AG04450 (cell line): ENCODE results near the gene POC1A. TPM values are rescaled to one million over a fixed set of nuclear protein-coding genes. Genes with fewer than 3 reads are reported as not detected.

Experiments used
- CTCF ChIA-PET: fragments of 300-600, 350-600 bp; formaldehyde crosslinking; extraction: SDS; loops from one replicate; lab custom pipeline; 2022; ENCODE audit warnings: antibody characterized with exemption, inconsistent platforms; lab: Charles Lee
- POLR2A ChIA-PET: fragments of 350-600 bp; formaldehyde crosslinking; extraction: SDS; loops from one replicate; lab custom pipeline; 2021; ENCODE audit warnings: antibody characterized with exemption, inconsistent platforms; lab: Yijun Ruan, JAX
- DNase-seq: peaks from one replicate; pipeline ENCODE4 v3.0.0-alpha.2; 2011; ENCODE audit warnings: low read depth, low spot score
- H3K27ac ChIP-seq: one replicate; pipeline ENCODE4 v1.5.1; 2012; ENCODE audit warnings: low read depth, low read length, control low read depth
- H3K27me3 ChIP-seq: one replicate; pipeline ENCODE4 v1.6.0; 2012; ENCODE audit warnings: low read length; ENCODE audit not compliant: control insufficient read depth, insufficient read depth
- H3K4me3 ChIP-seq: 2 replicates; pipeline ENCODE4 v1.5.1; 2011; ENCODE audit warnings: mild to moderate bottlenecking, low read depth, low read length, control low read depth
- H3K9me3 ChIP-seq: 2 replicates; pipeline ENCODE4 v1.5.1; 2012; ENCODE audit warnings: low read length; ENCODE audit not compliant: control insufficient read depth, insufficient read depth
- polyA plus RNA-seq: library from polyadenylated mRNA; depleted of rRNA; stranded (reverse); fragments of >200 nt; gene quantifications from 2 replicates; pipeline ENCODE4 v1.2.3, GENCODE V29; 2011
- TF ChIP-seq, protein P1 (sequence below): IDR thresholded peaks from 2 replicates; pipeline ENCODE4 v1.5.1; 2011; ENCODE audit warnings: low read depth, low read length, control low read depth, inconsistent platforms

POC1A gene
- polyA plus RNA-seq, 1 experiment = 4.1 TPM

DNA sequence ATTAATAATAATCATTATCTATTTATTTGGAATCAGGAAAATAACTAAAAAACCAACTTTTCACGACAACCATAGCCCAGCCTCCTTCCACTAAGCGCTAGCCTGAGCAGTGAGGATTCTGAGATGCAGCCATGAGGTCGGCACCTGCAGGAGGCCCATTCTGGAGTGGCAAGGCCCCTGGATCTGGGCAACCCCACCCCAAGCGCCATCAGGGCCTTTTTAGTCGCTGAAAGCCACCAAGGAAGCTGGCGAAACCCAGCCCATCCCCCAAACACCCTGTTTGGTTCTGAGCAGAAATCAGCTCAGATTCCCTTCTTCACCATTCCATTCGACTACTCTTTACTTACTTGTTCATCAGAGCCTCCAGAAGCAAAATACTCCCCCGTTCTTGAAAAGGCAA lies 29.5 kb downstream of the POC1A start:
- no peak for DNase-seq
- H3K4me3 ChIP-seq = no peak overlapping the region
- no peak overlapping the region for H3K27ac ChIP-seq
- TF ChIP-seq, protein P1, sequence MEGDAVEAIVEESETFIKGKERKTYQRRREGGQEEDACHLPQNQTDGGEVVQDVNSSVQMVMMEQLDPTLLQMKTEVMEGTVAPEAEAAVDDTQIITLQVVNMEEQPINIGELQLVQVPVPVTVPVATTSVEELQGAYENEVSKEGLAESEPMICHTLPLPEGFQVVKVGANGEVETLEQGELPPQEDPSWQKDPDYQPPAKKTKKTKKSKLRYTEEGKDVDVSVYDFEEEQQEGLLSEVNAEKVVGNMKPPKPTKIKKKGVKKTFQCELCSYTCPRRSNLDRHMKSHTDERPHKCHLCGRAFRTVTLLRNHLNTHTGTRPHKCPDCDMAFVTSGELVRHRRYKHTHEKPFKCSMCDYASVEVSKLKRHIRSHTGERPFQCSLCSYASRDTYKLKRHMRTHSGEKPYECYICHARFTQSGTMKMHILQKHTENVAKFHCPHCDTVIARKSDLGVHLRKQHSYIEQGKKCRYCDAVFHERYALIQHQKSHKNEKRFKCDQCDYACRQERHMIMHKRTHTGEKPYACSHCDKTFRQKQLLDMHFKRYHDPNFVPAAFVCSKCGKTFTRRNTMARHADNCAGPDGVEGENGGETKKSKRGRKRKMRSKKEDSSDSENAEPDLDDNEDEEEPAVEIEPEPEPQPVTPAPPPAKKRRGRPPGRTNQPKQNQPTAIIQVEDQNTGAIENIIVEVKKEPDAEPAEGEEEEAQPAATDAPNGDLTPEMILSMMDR = no peak
- H3K27me3 ChIP-seq = no peaks in the 10 kb centered on the region
- CTCF ChIA-PET = interaction anchor here (0.6 to 8.5 kb wide), 4 partner anchors 18 to 121 kb away, joined by 3 to 142 read pairs (median 4); no protein-coding TSS in a partner anchor
- POLR2A ChIA-PET = interaction anchor here (0.9 kb wide), 1 partner anchor 68 kb away, joined by 3 read pairs; no protein-coding TSS in a partner anchor
- H3K9me3 ChIP-seq = peaks cover 5% of the 10 kb centered on the region; the same call in 1 of the 2 replicates

DNA sequence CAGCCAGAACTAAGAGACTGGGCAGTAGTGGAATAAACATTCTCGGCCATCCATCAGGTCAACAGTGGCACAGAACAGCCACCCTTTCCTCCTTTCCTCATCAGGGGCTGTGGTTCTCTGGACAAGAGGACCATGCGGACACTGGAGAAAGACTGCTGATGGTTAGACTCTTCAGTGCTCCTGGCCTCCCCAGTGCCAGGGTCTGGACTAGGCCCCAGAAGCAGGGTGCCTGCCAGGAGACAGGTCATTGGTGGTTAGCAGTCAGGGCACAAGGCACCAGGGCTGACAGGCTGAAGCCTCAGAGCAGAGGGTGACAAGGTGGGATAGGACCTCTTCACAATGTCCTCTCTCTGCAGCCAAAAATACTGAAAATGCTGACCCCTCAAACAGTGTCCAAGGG lies 30.1 kb downstream of the POC1A start:
- no peak for DNase-seq
- ChIA-PET CTCF (interaction anchor here (0.7 to 8.5 kb wide), 11 partner anchors 9 to 126 kb away, joined by 3 to 142 read pairs (median 4); no protein-coding TSS in a partner anchor), POLR2A (no interaction called here)
- no peak overlapping the region for H3K27ac ChIP-seq
- no peak overlapping the region for H3K4me3 ChIP-seq
- TF ChIP-seq, protein P1 = no peak
- peaks cover 5% of the 10 kb centered on the region; the same call in 1 of the 2 replicates for H3K9me3 ChIP-seq
- no peaks in the 10 kb centered on the region for H3K27me3 ChIP-seq

DNA sequence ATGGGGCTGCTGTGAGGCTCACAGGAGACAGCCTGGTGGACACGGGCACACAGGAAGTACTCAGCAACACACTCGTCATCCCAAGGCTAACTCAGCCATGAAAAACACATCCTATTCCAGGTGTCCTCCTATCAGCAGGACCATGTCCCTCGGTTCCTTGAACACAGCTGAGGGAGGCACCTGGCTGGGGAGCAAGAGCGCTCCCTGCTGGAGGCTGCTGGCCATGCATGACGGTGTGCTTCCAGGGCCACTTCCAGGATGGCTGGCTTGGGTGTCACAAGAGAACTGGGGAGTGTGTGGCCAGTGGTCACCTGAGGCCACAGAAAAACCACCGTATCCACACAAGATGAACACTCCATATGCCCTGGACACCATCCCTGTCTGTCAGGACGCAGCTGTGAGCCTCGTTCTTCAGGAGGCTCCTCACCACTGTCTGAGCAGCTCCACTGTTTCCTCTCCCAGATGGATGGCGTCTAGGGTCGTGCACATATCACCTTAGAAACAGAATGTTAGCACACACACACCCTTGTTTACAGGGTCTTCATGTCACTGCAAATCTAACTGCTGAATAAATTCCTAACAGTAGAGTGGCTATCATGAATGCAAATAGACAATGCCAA lies 31.0 kb downstream of the POC1A start:
- ChIA-PET CTCF (interaction anchor here (0.6 to 8.5 kb wide), 14 partner anchors 9 to 170 kb away, joined by 3 to 142 read pairs (median 3); no protein-coding TSS in a partner anchor), POLR2A (interaction anchor here (1.0 kb wide), 1 partner anchor 127 kb away, joined by 4 read pairs; the partner anchor contains the start of gene RPL29)
- peak; percentile 24 for DNase-seq
- H3K27ac ChIP-seq = no peak overlapping the region
- H3K9me3 ChIP-seq = peaks cover 5% of the 10 kb centered on the region; the same call in 1 of the 2 replicates
- no peak overlapping the region for H3K4me3 ChIP-seq
- TF ChIP-seq, protein P1 = peak; percentile 98
- no peaks in the 10 kb centered on the region for H3K27me3 ChIP-seq

DNA sequence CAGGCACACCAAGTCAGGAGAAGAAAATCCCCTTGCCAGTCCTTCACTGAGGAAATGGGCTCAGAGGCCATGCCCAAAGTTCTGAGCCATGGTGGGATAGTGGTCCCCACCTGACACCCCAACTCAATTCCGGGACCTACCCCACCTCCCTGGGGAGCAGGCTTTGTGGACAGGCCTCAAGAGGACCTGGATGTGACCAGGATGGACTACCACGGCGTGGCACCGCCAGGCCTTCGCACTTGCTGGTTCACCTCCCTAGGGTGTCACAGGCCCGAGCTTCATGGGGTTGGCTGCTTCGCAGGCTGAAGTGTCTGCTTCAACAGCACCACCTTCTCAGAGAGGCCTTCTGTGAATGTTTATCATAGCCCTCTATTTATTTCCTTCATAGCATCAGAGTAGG lies 31.7 kb downstream of the POC1A start:
- TF ChIP-seq, protein P1 = no peak
- Histone ChIP-seq H3K9me3 (peaks cover 5% of the 10 kb centered on the region; the same call in 1 of the 2 replicates), H3K27me3 (no peaks in the 10 kb centered on the region), H3K27ac (no peak overlapping the region), H3K4me3 (no peak overlapping the region)
- POLR2A ChIA-PET = interaction anchor here (1.0 kb wide), 1 partner anchor 127 kb away, joined by 4 read pairs; the partner anchor contains the start of gene RPL29
- DNase-seq = no peak
- CTCF ChIA-PET = interaction anchor here (0.6 to 8.5 kb wide), 9 partner anchors 8 to 125 kb away, joined by 3 to 142 read pairs (median 5); no protein-coding TSS in a partner anchor

DNA sequence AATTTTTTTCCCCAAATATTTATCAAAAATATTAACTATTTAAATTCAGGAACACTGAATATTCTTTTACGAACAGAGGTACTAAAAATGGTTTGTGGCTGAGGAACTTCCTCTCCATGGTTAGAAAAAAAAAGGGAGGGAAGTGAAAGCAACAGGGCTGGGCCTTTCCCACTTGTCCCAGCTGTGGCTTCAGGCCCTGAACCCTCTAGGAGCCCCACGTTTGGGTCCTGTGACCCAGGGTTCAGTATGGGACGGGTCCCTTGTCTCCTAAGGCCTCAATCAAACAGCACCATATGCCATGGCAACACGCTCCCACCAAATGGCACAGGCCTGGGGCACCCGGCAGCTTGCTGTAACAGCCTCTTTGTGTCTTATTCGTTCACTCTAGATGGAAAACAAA lies 32.4 kb downstream of the POC1A start:
- Histone ChIP-seq H3K27me3 (no peaks in the 10 kb centered on the region), H3K9me3 (peaks cover 4% of the 10 kb centered on the region; the same call in 1 of the 2 replicates), H3K4me3 (no peak overlapping the region), H3K27ac (no peak overlapping the region)
- ChIA-PET CTCF (interaction anchor here (0.9 to 8.5 kb wide), 5 partner anchors 14 to 118 kb away, joined by 3 to 142 read pairs (median 7); no protein-coding TSS in a partner anchor), POLR2A (interaction anchor here (0.6 kb wide), 1 partner anchor 65 kb away, joined by 3 read pairs; no protein-coding TSS in a partner anchor)
- no peak for DNase-seq
- TF ChIP-seq, protein P1 = no peak
